SU-DHL-6 (cell line): ENCODE results near the gene FN1.

Experiments used
- H2AFZ ChIP-seq: fragments of 200-600 bp; sonication (generic); 2 replicates; pipeline ENCODE4 v1.6.1; 2014; ENCODE audit warnings: low read depth, mild to moderate bottlenecking, moderate library complexity, mixed read lengths, antibody characterized with exemption, low read length; ENCODE audit not compliant: severe bottlenecking
- H3F3A ChIP-seq: fragments of 200-600 bp; shearing (Covaris generic); 2 replicates; pipeline ENCODE4 v1.6.0; 2016; ENCODE audit warnings: antibody characterized with exemption, mild to moderate bottlenecking; ENCODE audit not compliant: insufficient read depth
- H3K27ac ChIP-seq: fragments of 200-600 bp; sonication (generic); 2 replicates; pipeline ENCODE4 v1.5.1; 2016; ENCODE audit warnings: low read depth, mild to moderate bottlenecking, low read length, moderate library complexity, mixed read lengths
- H3K27me3 ChIP-seq: fragments of 200-600 bp; sonication (generic), shearing (Covaris generic); 2 replicates; pipeline ENCODE4 v1.6.0; 2014; ENCODE audit warnings: mild to moderate bottlenecking, low read length
- H3K36me3 ChIP-seq: fragments of 200-600 bp; sonication (generic); 2 replicates; pipeline ENCODE4 v1.6.1; 2014; ENCODE audit warnings: mild to moderate bottlenecking, low read length, mixed read lengths
- H3K4me2 ChIP-seq: fragments of 300-600, 200-600 bp; shearing (Covaris generic), sonication (generic); 2 replicates; pipeline ENCODE4 v1.6.0; 2014; ENCODE audit warnings: low read length, low read depth, mild to moderate bottlenecking; ENCODE audit not compliant: poor library complexity, severe bottlenecking
- H3K4me3 ChIP-seq: fragments of 200-600 bp; sonication (generic); 2 replicates; pipeline ENCODE4 v1.5.1; 2014; ENCODE audit warnings: antibody characterized with exemption, low read length, mild to moderate bottlenecking, mixed read lengths; ENCODE audit not compliant: insufficient read depth, poor library complexity, severe bottlenecking
- H3K79me2 ChIP-seq: fragments of 200-600 bp; sonication (generic); 2 replicates; pipeline ENCODE4 v1.6.1; 2014; ENCODE audit warnings: mild to moderate bottlenecking, low read length, moderate library complexity; ENCODE audit not compliant: insufficient read depth
- H3K9ac ChIP-seq: fragments of 200-600 bp; sonication (generic); 2 replicates; pipeline ENCODE4 v1.7.0; 2014; ENCODE audit warnings: mild to moderate bottlenecking, low read length
- H3K9me2 ChIP-seq: fragments of 200-600 bp; sonication (generic); replicated peaks from 2 replicates; pipeline ENCODE4 v1.6.1; 2014; ENCODE audit warnings: low read length; ENCODE audit not compliant: insufficient read depth
- H3K9me3 ChIP-seq: fragments of 200-600 bp; sonication (generic); 2 replicates; pipeline ENCODE4 v1.6.1; 2014; ENCODE audit warnings: low read length, mixed read lengths; ENCODE audit not compliant: insufficient read depth
- H4K20me1 ChIP-seq: fragments of 200-600 bp; sonication (generic); 2 replicates; pipeline ENCODE4 v1.6.1; 2014; ENCODE audit warnings: low read depth, mild to moderate bottlenecking, antibody characterized with exemption, low read length, moderate library complexity, mixed read lengths
- EZH2phosphoT487 ChIP-seq: fragments of 200-600 bp; sonication (generic), shearing (Covaris generic); conservative IDR thresholded peaks from 2 replicates; pipeline ENCODE4 v1.6.1; 2018; ENCODE audit warnings: mild to moderate bottlenecking, antibody characterized with exemption, low read length, moderate library complexity, mixed read lengths
- TF ChIP-seq, protein P1 (sequence below): fragments of 200-600 bp; sonication (generic); IDR thresholded peaks from one replicate; pipeline ENCODE4 v1.5.1; 2017; ENCODE audit warnings: antibody characterized with exemption, mild to moderate bottlenecking, low read length, moderate library complexity; ENCODE audit not compliant: insufficient read depth, poor library complexity, severe bottlenecking

Gene FN1

DNA sequence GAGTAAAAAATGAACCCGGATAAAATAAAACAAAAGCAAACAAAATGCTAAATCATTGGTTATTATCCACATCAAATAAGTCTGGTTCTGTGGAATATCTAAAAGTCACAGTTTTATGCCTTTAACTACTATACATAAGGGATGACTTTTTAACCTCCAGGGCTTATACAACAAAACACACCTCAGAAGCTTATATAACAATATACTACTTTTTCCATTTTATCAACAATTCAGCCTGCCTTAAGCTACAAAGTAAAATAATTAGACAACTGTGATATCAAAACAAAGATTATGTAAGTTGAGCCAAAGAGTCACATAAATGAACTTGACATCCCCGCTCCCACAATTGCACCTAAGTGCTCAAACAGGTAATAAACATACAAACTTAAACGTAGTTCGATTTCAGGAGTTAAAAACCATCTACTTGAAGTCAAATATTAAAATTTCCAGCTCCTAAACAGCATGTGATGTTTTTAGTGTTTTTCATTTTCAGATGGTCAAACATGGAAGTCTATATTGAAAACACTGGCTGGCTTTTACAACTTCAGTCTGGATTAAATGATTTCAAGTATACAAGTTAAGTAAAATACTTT, 69.3 kb downstream of the FN1 start:
- TF ChIP-seq, protein P1, sequence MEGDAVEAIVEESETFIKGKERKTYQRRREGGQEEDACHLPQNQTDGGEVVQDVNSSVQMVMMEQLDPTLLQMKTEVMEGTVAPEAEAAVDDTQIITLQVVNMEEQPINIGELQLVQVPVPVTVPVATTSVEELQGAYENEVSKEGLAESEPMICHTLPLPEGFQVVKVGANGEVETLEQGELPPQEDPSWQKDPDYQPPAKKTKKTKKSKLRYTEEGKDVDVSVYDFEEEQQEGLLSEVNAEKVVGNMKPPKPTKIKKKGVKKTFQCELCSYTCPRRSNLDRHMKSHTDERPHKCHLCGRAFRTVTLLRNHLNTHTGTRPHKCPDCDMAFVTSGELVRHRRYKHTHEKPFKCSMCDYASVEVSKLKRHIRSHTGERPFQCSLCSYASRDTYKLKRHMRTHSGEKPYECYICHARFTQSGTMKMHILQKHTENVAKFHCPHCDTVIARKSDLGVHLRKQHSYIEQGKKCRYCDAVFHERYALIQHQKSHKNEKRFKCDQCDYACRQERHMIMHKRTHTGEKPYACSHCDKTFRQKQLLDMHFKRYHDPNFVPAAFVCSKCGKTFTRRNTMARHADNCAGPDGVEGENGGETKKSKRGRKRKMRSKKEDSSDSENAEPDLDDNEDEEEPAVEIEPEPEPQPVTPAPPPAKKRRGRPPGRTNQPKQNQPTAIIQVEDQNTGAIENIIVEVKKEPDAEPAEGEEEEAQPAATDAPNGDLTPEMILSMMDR: no peak
- TF ChIP-seq EZH2phosphoT487: no peak
- no peak overlapping the region for H3K9ac ChIP-seq
- no peaks in the 10 kb centered on the region for H3K9me2 ChIP-seq
- H3K4me2 ChIP-seq: no peak overlapping the region
- H3K27ac ChIP-seq: no peak overlapping the region
- no peak overlapping the region for H2AFZ ChIP-seq
- H3K27me3 ChIP-seq: no peaks in the 10 kb centered on the region
- no peaks in the 10 kb centered on the region for H4K20me1 ChIP-seq
- no peaks in the 10 kb centered on the region for H3K36me3 ChIP-seq
- H3K4me3 ChIP-seq: no peak overlapping the region
- no peaks in the 10 kb centered on the region for H3F3A ChIP-seq
- H3K9me3 ChIP-seq: no peaks in the 10 kb centered on the region
- no peaks in the 10 kb centered on the region for H3K79me2 ChIP-seq

DNA sequence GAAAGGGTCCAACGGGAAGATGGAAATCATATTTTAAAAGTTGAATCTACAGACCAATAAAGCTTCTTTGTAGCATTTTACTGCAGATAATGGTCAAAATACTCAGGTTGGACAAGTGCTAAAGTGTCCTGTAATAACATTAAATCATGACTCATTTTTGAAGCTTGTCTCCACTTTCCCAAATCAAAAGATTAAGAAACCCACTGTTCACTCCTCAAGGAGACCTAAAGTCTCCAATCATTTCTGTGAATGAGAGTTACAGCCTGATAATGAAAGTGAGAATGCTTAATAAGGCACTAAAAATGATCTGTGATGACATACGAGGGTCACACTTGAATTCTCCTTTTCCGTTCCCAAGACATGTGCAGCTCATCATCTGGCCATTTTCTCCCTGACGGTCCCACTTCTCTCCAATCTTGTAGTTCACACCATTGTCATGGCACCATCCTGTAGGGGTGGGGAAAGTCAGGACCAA, 70.6 kb downstream of the FN1 start:
- Histone ChIP-seq H4K20me1 (no peaks in the 10 kb centered on the region), H3F3A (no peaks in the 10 kb centered on the region), H3K9ac (no peak overlapping the region), H3K27ac (no peak overlapping the region), H3K9me2 (no peaks in the 10 kb centered on the region), H3K79me2 (no peaks in the 10 kb centered on the region), H3K9me3 (no peaks in the 10 kb centered on the region), H2AFZ (no peak overlapping the region), H3K4me3 (no peak overlapping the region), H3K27me3 (no peaks in the 10 kb centered on the region), H3K36me3 (no peaks in the 10 kb centered on the region; the same call in 1 of the 2 replicates), H3K4me2 (no peak overlapping the region)
- TF ChIP-seq, protein P1: no peak
- TF ChIP-seq EZH2phosphoT487: no peak

DNA sequence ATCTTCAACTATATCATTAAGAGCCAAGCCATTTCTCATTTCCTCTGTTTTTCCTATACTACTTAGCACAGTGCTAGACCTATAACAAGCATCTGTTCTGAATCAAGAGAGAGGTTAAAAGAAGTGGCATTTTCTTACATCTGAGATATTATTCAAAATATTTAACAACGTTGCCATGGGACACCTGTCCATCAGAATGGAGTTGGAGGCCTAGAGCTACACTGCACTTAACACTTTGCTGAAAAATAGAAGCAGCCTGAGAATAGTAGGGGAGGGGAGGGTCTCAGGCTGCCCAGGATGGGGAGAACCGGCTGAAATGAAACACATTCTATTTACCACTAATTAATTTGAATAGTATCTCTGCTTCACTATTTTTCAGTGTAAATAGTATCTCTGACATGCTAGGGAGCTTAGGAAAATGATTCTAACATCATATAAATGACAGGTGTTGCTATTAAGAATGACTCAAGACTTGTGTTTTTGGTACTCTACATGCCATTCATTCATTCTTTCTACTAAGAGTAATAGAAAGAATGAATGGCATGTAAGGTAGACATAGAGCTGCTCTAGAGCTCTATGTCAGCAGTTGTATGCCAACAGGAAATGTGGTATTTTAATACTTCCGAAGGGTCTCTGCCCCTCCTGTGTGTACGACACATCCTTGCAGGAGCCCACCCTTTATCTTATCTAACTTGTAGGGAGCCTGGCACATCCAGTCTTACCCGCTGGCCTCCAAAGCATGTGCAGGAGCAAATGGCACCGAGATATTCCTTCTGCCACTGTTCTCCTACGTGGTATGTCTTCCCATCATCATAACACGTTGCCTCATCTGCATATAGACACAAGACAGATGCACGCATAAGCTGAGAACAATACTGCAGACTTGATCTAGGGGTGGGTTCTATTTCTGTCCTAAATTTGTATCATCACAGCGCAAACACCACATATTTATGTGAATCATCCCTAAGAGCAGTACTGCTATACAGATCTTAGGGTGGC, 71.4 kb downstream of the FN1 start:
- no peak overlapping the region for H3K9ac ChIP-seq
- no peak overlapping the region for H3K4me3 ChIP-seq
- H3K9me2 ChIP-seq: no peaks in the 10 kb centered on the region
- peaks cover 2% of the 10 kb centered on the region; the same call in 1 of the 2 replicates for H3K36me3 ChIP-seq
- H3K27ac ChIP-seq: no peak overlapping the region
- H3K9me3 ChIP-seq: no peaks in the 10 kb centered on the region
- TF ChIP-seq, protein P1: no peak
- TF ChIP-seq EZH2phosphoT487: no peak
- H4K20me1 ChIP-seq: no peaks in the 10 kb centered on the region
- no peak overlapping the region for H3K4me2 ChIP-seq
- H3F3A ChIP-seq: no peaks in the 10 kb centered on the region
- H3K27me3 ChIP-seq: no peaks in the 10 kb centered on the region
- H3K79me2 ChIP-seq: no peaks in the 10 kb centered on the region
- H2AFZ ChIP-seq: no peak overlapping the region
